SK-MEL-5 (cell line): ENCODE data around the gene FAM181A. TPM values are rescaled to one million over a fixed set of nuclear protein-coding genes. Genes with fewer than 3 reads are reported as not detected.

Experiments
- DNase-seq: peaks from one replicate; pipeline ENCODE4 v3.0.0-alpha.2; 2016; ENCODE audit warnings: low read depth, low spot score
- in situ Hi-C: cut with HindIII; loops from 2 replicates; pipeline ENCODE4 v1.10.0; 2016; ENCODE audit warnings: low sequenced_read_pairs, high pct_unique_total_duplicates, low pct_unique_long_range_greater_than_20kb
- polyA plus RNA-seq, 2 experiments: library from polyadenylated mRNA; depleted of rRNA; stranded (reverse); fragments of >200 nt; gene quantifications; 2 replicates each; pipeline ENCODE4 v1.2.3, GENCODE V29; 2015
- total RNA-seq: library from RNA; depleted of rRNA; stranded (reverse); fragments of >200 nt; shearing (Covaris generic); gene quantifications from 2 replicates; pipeline ENCODE4 v1.2.3, GENCODE V29; 2014; rRNA removed

FAM181A gene
- not detected in 2 replicates for total RNA-seq
- polyA plus RNA-seq (2015; cell fraction: cytosol; rRNA removed), result not detected in 2 replicates
- polyA plus RNA-seq (2015; cell fraction: nucleus; rRNA removed), result not detected in 2 replicates

DNA sequence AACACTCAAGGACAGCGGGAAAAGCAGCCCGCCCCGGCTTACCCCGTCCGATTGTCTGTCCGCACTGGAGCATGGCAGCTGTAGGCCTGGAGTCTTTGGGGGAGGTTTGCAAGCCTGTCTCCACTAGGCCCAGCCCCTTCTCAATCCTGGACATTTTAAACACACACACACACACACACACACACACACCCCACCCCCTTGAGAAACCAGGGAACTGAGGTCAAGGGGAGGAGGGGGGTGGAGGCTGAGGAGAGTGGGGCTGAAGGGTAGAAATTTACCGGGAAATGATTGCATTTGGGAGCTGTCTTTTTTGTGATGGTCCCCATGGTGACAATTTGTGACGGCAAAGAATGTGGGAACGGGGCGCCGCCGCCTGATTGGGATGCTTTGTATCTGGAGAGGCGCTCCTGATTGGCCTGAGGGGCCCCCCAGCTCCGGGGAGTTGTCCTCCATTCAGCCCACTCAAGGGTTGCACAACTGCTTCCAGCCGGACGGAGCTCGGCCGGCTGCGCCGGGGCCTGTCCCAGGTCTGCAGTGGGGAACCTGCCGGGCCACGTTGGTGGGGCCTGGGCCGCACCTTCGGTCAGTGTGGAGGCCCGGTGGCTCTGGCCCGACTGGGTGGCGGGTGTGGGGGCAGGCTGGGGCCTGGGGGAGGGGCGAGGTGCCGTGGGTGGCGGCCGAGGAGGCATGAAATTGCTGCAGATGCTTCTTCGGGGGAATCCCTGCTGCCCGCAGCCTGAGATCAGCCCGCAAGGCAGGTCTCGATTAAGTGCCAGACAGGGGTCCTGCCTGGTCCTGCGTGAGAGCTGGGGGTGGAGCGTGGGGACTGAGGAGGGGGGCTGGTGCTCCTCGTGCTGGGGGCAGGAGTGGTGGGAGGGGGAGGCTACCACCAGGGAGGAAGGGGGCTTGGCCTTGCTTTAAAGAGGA lies at the start of gene FAM181A:
Gene FAM181A (plus strand): TSS at position 472 of the 927 bp plus-strand sequence. CDS start 942 bp downstream, outside the sequence.
- no peak for DNase-seq
- in situ Hi-C loops, result no loop called here

DNA sequence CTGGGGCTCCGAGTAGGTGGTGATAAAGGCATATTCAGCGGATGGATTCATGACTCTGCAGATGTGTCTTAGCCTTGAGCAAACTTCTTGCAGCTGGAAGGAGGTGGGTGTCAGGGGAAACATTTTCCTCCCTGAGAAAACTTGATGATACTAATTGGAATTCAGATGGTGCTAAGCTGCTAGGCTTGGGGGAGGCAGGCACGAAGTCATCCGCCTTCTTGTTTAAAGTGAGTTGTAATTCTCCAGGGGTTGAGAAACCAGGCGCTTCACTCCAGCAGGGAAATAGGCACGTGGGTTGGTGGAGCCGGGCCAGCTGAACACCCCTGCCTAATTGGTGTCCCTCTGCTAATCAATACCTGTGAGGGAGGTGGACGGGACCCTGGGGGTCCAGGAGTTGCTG lies 48.9 kb upstream of the FAM181A start:
- in situ Hi-C loops, result no loop called here
- no peak for DNase-seq

DNA sequence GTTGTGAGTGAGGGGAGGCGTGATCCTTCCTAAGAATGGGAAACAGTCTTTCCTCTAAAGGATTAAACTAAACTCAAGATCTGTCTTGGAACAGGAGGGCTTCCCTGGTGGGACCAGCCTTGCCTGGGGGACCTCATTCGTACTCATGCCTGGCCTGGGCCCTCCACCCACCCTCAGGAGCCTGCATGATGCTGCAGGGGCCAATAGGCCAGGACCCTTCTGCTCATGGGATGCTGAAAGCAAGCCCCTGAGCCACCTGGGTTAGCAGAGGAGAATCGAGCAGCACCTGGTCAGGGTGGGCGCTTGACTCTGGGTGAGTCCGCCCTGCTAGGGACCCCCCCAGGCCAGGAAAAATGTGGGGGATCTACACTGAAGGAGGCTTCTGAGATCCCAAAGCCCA lies 48.3 kb upstream of the FAM181A start:
- no peak for DNase-seq
- in situ Hi-C loops, result no loop called here

DNA sequence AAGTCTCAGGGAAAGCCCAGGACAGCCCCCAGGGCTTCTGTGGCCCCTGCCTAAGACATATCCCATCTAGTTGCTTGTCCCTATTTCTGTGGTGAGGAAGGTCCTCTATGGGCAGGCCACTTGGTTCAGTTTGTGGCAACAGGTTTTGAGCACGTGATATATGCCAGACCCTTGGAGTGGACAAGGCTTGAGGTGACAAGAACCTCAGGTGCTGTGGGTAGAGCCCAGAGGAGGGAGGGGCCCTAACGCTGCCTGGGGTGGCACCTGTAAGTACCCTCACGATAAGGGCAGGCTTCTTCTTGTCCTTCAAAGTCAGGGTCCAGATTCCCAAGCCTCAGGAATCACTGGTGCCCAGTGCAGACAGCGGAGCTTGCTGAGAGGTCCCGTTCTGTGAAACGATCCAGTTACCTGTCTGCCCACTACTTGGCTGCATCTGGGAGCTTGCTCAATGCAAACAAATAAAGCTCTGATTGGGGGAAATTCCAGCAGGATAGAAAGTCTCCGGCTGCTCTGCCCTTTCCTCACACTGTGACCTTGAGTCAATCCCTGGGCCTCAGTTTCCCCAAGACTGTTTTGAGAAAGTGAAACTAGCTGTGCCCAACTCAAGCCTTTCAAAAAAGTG lies 47.7 kb upstream of the FAM181A start:
- DNase-seq, result no peak
- in situ Hi-C loops, result no loop called here

DNA sequence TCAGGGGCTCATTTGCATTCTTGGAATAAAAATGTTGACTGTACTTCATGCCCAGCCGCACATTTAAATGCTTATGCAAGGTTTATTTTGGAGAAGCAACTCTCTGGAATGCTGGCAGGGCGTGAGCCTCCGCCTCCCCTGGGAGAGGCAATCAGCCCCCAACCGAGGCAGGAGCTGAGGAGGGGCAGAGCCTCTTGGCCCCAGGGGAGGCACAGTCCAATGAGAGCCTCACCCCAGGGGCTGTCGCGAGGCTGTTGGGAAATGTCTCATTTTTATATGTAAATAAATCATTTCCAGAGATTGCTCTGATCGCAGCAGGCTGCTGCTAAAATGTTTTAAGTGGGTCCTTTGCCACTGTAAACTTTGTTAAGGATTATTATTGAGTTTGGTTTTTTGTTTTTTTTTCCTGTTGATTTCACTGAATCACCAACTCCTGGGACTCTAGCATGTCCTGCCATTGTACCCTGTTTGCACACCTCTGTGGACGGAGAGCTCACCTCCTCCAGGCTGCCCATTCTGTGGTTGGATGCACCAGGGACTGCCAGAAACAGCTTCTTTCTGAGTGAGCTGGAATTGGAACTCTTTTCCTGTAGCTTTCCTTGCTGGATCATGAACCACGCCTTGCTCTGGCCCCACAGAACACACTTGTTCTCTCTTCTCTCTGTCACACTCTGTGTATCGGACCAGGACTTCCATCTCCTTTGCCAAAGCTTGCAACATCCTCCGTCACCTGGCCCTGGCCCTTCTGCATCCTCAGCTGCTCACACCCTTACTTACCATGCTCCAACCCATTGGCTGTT lies 46.9 kb upstream of the FAM181A start:
- DNase-seq, result no peak
- in situ Hi-C loops, result no loop called here

DNA sequence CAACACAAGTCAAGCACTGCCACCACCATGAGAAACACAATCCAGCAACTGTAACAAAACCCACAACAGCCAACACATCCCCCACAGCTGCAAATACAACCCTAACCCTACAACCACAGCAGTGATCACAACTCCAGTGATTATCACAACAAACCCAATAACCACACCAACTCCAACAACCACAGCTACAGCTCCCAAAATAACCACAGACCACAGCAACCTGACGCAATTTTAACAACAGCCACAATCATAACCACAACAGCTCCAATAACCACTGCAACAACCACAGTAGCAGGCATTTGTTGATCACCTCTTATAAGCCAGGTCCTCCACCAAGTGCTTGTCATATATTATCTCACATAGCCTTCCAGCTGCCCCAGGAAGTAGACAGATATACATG lies 42.2 kb upstream of the FAM181A start:
- no peak for DNase-seq
- in situ Hi-C loops, result no loop called here

DNA sequence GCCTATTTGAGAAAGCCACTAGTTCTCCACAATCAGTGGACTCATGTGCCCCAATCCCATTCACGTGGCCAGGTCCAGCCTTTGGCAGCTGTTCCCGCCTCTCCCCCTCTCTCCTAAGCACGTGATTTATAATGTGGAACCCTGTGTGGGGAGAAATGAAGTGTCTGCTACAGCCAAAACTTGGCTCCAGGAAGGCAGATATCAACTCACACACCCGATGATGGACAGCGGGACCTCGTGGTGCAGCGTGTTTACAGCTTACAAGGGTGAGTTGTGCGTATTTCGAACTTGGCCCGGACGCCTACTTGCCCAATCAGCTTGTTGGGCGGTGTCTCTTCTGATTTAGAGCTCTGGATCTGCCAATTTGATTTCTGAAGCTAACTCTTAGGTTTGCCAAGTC lies 38.1 kb upstream of the FAM181A start:
- no peak for DNase-seq
- in situ Hi-C loops, result no loop called here

DNA sequence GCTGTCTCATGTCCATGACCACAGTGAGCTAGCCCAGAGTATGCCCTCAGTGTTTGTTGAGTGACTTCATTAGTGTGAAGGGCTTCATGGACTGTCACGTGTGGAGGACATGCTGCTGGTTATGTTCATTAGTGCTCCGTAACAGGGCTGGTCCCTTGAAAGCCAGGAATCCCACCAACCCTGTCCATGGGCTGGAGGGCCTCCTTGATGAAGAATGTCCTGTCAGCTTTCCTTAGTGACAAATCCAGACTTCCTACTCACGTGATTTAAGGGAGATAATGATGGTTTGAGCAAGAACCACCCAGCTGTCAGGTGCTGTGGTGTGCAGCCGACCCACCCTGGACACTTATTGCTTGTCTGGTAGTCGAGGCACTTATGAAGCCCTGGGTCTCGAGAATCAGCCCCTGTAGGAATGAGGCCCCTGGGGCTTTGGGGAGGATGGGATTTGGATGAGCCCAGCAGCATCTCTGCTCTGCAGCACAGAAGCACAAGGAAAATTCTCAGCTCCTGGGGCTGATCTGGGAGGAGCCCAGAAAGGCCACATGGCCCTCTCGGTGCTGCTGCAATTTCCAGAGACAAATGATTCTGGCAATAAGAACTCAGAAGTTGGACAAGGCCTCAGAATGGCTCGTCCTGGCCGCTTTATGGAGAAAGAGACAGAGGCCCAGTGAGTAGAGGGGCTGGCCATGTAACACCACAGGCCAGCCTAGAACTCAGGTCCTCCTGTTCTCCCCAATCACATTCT lies 37.2 kb upstream of the FAM181A start:
- in situ Hi-C loops, result no loop called here
- no peak for DNase-seq

DNA sequence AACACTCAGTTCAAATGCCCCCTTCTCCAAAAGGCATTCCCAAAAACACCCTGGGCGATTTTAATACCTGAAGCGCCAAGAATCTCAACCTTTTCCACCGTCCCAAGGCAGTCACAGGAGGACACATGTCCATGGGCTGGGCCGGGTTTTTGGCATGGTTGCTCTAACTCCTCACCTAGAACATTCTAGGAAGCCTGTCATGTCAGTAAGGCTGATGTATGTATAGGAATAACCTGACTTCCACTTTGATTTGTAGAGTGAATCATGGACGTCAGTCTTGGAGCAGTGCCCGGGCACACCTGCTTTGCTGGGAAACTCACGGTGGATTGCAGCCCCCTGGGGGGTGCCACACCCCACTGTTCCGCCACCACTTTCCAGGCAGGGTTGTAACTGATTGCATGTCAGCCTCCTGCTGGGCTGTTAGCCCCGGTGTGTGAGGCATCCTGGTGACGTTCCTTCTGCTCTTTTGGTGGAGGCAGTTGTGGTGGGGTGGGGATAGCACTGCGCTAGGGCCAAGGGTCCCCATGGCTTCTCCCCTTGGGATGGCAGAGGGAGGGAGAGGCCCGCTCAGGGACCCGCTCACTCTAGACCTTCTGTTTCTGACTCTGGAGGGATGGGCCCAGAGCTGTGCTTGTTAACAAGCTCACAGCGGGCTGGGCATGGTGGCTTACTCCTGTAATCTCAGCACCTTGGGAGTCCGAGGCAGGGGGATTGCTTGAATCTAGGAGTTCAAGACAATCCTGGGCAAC lies 35.2 kb upstream of the FAM181A start:
- in situ Hi-C loops, result no loop called here
- DNase-seq, result no peak

DNA sequence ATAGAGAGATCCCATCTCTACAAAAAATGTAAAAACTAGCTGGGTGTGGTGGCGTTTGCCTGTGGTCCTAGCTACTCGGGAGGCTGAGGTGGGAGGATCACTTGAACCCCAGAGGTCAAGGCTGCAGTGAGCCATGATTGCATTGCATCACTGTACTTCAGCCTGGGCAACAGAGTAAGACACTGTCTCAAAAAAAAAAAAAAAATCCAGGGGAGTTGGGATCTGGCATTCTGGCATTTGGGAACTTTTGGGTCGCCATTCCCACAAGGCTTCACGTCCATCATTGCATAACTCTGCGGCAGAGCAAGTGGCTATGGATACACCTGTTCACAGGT lies 34.7 kb upstream of the FAM181A start:
- in situ Hi-C loops, result no loop called here
- no peak for DNase-seq

DNA sequence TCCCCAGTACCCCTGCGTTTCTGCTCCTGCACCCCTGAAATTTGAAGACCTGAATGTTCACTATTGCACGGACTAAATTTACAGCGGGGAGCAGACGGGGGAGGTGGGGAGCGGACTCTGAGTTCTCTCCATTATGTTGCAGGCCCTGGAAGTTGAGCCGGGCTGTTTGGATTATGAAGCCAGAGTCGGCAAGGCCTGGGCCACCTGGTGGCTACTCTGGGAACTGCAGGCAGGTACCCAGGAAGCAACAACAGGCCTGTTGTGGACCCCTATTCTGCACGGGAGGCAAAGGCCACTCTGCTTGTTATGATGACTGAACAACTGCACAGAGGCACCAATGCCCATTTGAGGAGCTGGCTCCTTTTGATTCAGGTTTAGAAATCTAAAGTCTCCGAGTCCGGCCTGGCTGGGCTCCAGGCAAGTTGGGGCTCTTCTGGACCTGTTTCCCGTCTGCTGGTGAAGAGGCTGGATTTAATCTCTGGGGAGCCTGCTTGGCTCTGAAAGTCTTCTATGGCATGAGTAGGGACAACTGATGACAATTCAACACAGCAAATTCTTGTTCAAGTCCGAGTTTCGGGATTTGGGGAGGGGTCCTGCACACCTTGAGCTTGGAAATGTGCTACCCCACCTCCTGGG lies 34.1 kb upstream of the FAM181A start:
- in situ Hi-C loops, result no loop called here
- DNase-seq, result peak; percentile 74

DNA sequence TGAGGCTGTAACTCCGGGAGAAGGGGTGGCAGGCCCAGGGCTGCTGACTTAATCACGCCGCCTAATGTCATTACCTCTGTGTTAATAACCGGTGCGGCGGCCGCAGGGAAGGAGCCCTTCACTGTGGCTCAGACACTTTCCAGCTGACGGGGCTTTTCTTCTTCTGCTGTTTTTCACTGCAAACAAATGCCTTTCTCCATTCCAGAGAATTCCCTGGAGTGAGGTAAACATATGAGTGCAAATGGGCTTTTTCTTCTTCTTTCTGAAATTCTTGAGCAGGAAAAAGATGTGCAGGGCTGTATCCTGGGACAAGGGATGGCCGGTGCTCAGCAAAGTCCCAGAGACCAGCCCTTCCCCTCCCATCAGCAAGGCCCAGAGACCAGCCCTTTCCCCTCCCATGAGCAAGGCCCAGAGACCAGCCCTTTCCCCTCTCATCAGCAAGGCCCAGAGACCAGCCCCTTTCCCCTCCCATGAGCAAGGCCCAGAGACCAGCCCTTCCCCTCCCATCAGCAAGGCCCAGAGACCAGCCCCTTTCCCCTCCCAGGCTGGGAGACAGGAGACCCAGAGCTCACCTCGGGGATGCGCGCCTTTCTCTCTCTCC lies 33.4 kb upstream of the FAM181A start:
- in situ Hi-C loops, result no loop called here
- peak; percentile 28 for DNase-seq

DNA sequence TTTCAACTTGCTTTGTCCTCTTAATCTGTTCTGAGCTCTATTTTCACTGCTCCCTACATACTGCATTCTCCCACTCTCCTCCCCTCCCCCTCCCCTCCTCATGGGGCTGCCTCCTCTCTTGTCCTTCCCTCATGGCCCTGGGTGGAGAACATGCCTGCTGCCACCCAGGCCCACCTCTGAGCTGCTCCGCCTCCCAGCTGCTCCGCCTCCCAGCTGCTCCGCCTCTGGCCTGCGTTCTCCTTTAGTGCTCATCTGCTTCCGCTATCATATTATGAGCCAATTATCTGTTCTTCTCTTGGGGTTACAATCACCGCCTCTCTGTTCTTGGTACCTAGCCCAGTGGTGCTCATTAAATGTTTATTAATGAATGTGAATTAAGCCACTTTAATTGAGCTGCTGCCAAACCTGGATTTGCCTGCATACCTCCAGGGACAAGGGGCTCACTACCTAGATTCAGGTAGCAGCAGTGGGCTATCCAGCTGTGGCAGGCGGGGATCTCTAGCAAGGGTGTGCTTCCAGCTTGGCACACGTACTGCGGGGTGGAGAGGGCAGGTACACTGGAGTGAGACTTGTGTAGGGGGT lies 32.0 kb upstream of the FAM181A start:
- no peak for DNase-seq
- in situ Hi-C loops, result no loop called here

DNA sequence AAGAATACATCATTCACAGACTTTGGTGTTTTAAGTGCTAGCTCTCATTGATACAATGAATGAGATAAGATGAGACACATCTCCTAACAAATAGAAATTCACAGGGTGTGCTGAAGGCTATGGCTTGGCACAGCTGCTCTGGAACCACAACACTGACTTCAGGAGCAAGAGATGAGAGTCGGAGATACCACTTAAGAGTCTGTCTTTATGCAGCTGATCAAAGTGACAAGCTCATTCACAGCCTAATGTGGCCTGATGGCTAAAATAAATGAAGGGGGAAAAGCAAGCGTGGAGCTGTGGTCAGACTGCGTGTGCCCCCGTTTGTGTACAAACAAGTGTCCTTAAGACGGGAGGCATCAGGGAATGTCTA lies 29.7 kb upstream of the FAM181A start:
- DNase-seq, result no peak
- in situ Hi-C loops, result no loop called here

DNA sequence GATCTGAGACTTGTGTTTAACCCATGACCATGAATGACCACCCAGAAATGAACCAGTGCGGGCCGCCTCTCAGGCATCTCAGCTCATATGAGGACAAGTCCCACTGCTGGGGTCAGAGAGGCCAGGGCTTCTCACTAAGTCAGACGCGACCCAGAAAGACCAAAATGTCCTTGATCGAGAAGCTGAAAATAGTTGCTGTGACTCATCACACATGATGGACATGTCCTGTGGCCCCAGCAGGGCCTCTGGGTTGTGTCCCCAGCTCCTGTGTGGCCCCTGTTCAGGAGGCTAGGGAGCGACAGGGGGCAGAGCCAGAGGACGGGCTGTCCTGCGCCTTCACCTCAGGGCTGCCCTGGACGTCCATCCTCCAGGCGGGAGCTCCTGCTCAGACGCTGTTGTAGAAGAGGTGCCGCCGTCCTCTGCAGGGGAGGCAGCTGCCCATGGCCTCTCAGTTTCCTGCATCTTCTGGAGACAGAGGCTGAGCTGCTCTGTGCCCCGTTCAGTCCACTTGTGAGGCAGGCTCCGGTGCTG lies 29.0 kb upstream of the FAM181A start:
- no peak for DNase-seq
- in situ Hi-C loops, result no loop called here

DNA sequence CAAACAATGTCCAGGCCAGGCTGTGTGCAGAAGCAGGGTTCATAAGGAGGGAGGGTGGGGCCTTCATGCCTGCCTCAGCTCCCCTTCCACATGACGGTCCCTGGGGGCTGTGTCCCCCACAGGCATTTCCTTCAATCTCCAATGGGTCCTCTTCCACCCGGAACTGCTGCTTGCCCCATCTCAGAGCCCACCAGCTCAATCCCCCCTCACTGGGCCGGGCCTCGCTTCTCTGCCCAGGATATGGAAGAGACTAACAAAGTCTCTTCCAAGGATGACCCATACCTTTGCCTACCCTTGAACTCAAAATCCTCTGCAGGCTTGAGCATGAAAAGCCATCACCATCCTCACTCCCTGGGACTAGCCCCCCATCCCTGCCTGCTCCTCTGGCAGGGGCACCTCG lies 28.4 kb upstream of the FAM181A start:
- in situ Hi-C loops, result no loop called here

More for the DNA sequence above, 28.4 kb upstream of the FAM181A start:
- DNase-seq, result no peak
